ENCODE measurements around the gene MEST.
"Not testable (repeated sequence)": the region's sequence is repeated elsewhere in the genome, so short reads cannot be mapped to it uniquely, and the experiment has no call there.

The MEST gene

GRCh38 chr7:130523519-130524125, 31.7 kb downstream of the MEST start:
- DNase-seq (ENCODE audit: low read depth in 2 of 2) = not testable (repeated sequence)

- DNase-seq (ENCODE audit: low read depth in 2 of 2) = no peak
Observed at GRCh38 chr7:130524628-130525027, 32.7 kb downstream of the MEST start.

DNA sequence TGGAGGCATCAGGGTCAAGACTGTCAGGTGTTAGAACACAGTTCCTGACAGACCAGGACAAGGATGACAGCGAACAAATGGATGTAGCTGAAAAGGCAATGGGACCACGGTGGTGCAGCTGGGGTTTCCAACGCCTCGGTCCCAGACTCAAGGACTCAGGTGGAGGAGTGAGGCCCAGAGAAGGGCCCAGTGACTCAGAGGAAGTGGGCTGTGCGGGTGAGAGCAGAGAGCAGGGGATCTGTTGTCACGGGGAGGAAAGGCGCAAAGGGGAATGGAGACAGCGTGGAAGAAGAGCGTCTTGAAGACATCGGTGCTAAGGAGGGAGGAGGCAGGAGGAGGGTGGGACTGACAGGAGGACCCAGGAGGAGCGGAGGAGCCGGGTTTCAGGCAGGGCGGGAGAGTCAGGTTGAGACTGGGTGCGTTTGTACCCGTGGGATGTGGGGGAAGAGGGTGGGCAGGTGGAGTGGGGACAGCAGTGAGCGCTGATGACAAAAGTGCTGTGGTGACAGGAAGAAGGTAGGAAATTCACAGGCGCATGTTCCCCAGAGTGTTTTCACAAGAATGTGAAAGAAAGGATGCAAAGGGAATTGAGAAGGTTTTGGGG, 36.0 kb downstream of the MEST start:
- DNase-seq (ENCODE audit: low read depth in 2 of 2) = not testable (repeated sequence)

GRCh38 chr7:130529417-130529816, 37.5 kb downstream of the MEST start:
- DNase-seq (ENCODE audit: low read depth in 2 of 2) = no peak

DNA sequence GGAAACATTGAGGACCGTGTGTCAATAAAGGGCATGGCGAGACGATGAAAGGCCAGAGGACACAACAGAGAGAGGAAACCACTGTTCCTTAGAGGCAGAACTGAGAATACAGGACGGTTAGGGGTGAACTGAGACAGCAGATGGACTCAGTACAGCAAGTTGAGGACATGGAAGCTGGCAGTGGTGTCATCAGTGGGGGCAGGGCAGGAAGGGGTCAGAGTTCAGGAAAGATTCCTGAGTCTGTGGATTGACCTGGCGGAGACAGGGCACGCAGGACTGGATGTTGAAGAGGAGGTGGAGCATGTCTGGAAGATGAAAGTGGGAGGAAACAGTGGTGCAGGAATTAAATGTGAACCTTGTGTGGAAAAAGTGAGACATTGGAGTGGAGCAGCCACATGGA, 46.0 kb downstream of the MEST start:
- DNase-seq (ENCODE audit: low read depth in 2 of 2) = not testable (repeated sequence)

GRCh38 chr7:130541287-130541686, 49.4 kb downstream of the MEST start:
- not testable (repeated sequence) for DNase-seq (ENCODE audit: low read depth in 2 of 2)

GRCh38 chr7:130542297-130542696, 50.4 kb downstream of the MEST start:
- not testable (repeated sequence) for DNase-seq (ENCODE audit: low read depth in 2 of 2)

DNA sequence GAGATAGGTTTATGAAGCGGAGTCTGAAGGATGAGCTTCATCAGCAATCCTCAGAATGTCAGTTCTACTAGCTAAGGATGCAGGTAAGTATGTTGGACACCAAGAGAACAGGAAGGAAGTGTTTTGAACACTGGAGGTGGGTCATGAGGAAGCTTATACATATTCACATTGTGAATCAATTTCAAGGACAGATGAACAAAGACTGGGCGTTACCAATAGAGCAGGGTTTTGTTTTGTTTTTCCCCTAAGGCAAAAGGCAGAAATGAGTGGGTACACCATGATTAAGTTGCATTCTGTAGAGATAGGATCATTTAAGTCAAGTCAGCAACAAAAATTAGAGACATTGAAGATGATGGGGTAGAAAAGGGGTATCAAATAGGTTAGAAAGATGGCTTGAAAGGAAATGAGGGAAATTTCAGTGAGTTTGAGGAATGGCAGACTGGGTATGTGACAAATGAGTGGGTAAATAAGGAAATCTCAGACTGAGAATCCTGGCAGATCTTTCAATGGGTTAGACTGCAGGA, 51.7 kb downstream of the MEST start:
- DNase-seq (ENCODE audit: low read depth in 2 of 2) = no peak

DNA sequence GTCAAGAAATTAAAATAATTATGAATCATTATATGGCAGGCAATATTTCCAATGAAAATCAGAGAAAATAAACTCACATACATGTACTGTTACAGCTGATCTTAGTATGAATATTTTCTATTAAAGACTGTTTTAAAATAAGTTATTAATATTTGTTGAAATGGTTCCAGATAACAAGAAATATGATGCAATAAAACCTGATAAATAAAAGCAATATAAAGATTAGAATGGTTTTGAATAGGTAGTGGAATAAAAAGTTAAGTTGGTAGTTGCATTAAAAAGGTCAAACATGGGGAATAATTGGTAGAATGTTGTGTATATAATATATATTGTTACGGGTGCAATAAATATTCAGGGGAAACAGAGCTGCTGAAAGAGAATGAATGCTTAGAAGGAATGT, 52.5 kb downstream of the MEST start:
- DNase-seq (ENCODE audit: low read depth in 2 of 2) = no peak

DNA sequence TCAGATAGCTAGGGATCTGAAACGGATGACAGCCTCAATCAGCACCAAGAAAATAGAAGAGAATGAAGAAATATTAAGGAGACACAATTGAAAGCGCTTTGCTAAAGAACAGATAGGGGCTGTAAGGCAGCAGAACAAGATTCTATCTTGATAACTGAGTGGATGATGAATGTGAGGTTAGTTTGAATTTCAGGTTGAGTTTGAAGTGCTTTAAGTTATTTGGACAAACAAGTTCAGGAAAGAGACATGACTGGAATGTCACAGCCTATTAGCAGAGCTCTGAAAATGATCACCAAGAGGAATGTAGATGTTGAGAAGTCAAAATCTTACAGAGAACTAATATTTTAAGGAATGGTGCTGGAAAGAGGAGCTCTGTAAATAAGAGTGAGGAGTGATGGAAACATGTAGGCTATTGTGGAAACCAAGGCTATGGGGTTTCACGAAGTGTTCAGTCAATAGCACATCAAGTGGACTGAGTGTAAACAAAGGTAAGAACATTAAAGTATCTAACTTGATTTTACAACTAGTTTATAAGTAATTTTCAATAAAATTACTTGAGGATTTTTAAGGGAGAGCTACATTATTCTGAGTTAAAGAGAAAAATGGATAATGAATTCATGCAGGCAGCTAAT, 61.6 kb downstream of the MEST start:
- no peak for DNase-seq (ENCODE audit: low read depth in 2 of 2)

DNA sequence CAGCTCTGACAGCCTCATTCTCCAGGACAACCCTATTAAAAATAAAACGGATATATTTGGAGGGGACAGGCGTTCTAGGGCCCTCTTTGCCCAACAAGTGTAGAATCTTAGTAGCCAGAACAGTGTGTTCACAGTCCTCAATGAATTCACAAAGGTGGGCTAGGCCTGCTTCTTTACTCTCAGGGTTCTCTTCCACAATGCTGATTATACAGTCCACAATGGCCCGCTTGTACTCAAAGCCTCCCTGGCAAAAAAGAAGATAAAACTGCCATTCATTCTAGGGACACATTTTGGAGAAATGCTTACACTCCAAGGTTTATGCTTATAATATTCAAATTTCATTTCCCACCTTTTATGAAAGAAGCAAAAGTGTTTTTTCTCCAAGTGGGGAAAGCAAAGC, 62.6 kb downstream of the MEST start:
- no peak for DNase-seq (ENCODE audit: low read depth in 2 of 2)
